Common myeloid progenitor, CD34-positive (primary cell): ENCODE data around the gene AP1B1.

Experiments used
- CTCF ChIA-PET: fragments of 350-600 bp; sonication (Branson Sonifier 250); formaldehyde crosslinking; loops from one replicate; lab custom pipeline; 2021; ENCODE audit warnings: antibody characterized with exemption; lab: Charles Lee
- POLR2A ChIA-PET: fragments of 350-600 bp; sonication (Branson Sonifier 250); formaldehyde crosslinking; loops from one replicate; lab custom pipeline; 2021; ENCODE audit warnings: antibody characterized with exemption; lab: Charles Lee
- DNase-seq, 3 donors: peaks; one replicate each; pipeline versions ENCODE4 v3.0.0 to v3.0.0-alpha.2; 2013
- H3K27ac ChIP-seq, 2 experiments: 1 replicate in 1 of 2; 2 replicates in 1 of 2; pipeline ENCODE4 v1.7.0; 2013; ENCODE audit warnings: inconsistent platforms in 2 of 2, low read length in 2 of 2, mild to moderate bottlenecking in 2 of 2, low read depth in 1 of 2, moderate library complexity in 1 of 2; ENCODE audit not compliant: severe bottlenecking in 2 of 2, insufficient read depth in 1 of 2, poor library complexity in 1 of 2
- H3K27me3 ChIP-seq, 5 experiments: replicated peaks in 2 of 5; 1 replicate in 3 of 5; 2 replicates in 2 of 5; pipeline versions ENCODE4 v1.6.1 to v1.7.0; 2013; ENCODE audit warnings: low read length in 4 of 5, mild to moderate bottlenecking in 2 of 5, moderate library complexity in 2 of 5, inconsistent platforms in 1 of 5; ENCODE audit not compliant: insufficient read depth in 5 of 5, control insufficient read depth in 4 of 5
- H3K36me3 ChIP-seq, 4 experiments: 1 replicate in 2 of 4; 2 replicates in 2 of 4; pipeline versions ENCODE4 v1.6.1 to v1.7.0; 2013; ENCODE audit warnings: low read length in 3 of 4, control low read depth in 1 of 4, mild to moderate bottlenecking in 1 of 4; ENCODE audit not compliant: control insufficient read depth in 4 of 4, insufficient read depth in 4 of 4
- H3K4me1 ChIP-seq, 4 experiments: 1 replicate in 3 of 4; 2 replicates in 1 of 4; pipeline versions ENCODE4 v1.6.1 to v1.7.1; 2013; ENCODE audit warnings: low read length in 3 of 4, mild to moderate bottlenecking in 3 of 4, control low read depth in 1 of 4, inconsistent platforms in 1 of 4, moderate library complexity in 1 of 4; ENCODE audit not compliant: control insufficient read depth in 4 of 4, insufficient read depth in 4 of 4; ENCODE audit errors: control extremely low read depth in 1 of 4
- H3K4me3 ChIP-seq, 7 experiments: 1 replicate in 4 of 7; 2 replicates in 3 of 7; pipeline versions ENCODE4 v1.5.1 to v1.7.0; 2013; ENCODE audit warnings: mild to moderate bottlenecking in 7 of 7, low read length in 6 of 7, moderate library complexity in 6 of 7, inconsistent platforms in 2 of 7, low read depth in 2 of 7, control low read depth in 1 of 7; ENCODE audit not compliant: insufficient read depth in 4 of 7, control insufficient read depth in 1 of 7; ENCODE audit errors: extremely low read depth in 1 of 7
- H3K9me3 ChIP-seq, 5 experiments: 1 replicate in 4 of 5; 2 replicates in 1 of 5; pipeline versions ENCODE4 v1.6.1 to v1.7.1; 2013; ENCODE audit warnings: low read length in 4 of 5, mild to moderate bottlenecking in 2 of 5, inconsistent platforms in 1 of 5, low read depth in 1 of 5, moderate library complexity in 1 of 5; ENCODE audit not compliant: control insufficient read depth in 4 of 5, insufficient read depth in 2 of 5; ENCODE audit errors: control extremely low read depth in 1 of 5
- WGBS: methylation state at CpG from one replicate; pipeline ENCODE4 v1.1.5; 2013; ENCODE audit not compliant: insufficient coverage; 5-methylcytosine and 5-hydroxymethylcytosine counted together

Gene AP1B1

GRCh38 chr22:29313576-29314466 lies 74.5 kb downstream of the AP1B1 start:
- POLR2A ChIA-PET: interaction anchor here (2.4 kb wide), 1 partner anchor 10 kb away, joined by 9 read pairs; no protein-coding TSS in a partner anchor

GRCh38 chr22:29313126-29313575 lies 75.2 kb downstream of the AP1B1 start:
- H3K27ac ChIP-seq: no peak overlapping the region
- peak; percentile 56 to 81 (median 81) for DNase-seq
- 15% methylated on average over 44 of the region's 44 CpGs for WGBS
- ChIA-PET POLR2A (interaction anchor here (2.4 kb wide), 1 partner anchor 10 kb away, joined by 9 read pairs; no protein-coding TSS in a partner anchor), CTCF (interaction anchor here (1.0 to 2.5 kb wide), 6 partner anchors 10 to 51 kb away, joined by 3 to 19 read pairs (median 4); no protein-coding TSS in a partner anchor)
- no peaks in the 10 kb centered on the region for H3K9me3 ChIP-seq
- peaks cover 0 to 57% (median 24%) of the 10 kb centered on the region in 5 experiments for H3K27me3 ChIP-seq
- H3K4me1 ChIP-seq: peaks cover 0 to 69% (median 54%) of the 10 kb centered on the region in 4 experiments
- no peak overlapping the region for H3K4me3 ChIP-seq
- no peaks in the 10 kb centered on the region for H3K36me3 ChIP-seq

More at GRCh38 chr22:29313576-29314466, 74.5 kb downstream of the AP1B1 start:
- Histone ChIP-seq H3K4me3 (peak overlapping the region in 1 of 7 experiments; percentile 67), H3K36me3 (no peaks in the 10 kb centered on the region), H3K27ac (no peak overlapping the region), H3K9me3 (no peaks in the 10 kb centered on the region), H3K27me3 (peaks cover 0 to 57% (median 24%) of the 10 kb centered on the region in 5 experiments), H3K4me1 (peaks cover 0 to 63% (median 49%) of the 10 kb centered on the region in 4 experiments)
- CTCF ChIA-PET: interaction anchor here (0.5 to 2.5 kb wide), 8 partner anchors 9 to 62 kb away, joined by 3 to 19 read pairs (median 4); no protein-coding TSS in a partner anchor
- peak in 1 of 3 donors; percentile 29 for DNase-seq
- 23% methylated on average over 43 of the region's 51 CpGs for WGBS

GRCh38 chr22:29312218-29313125 lies 75.9 kb downstream of the AP1B1 start:
- Histone ChIP-seq H3K4me1 (peaks cover 0 to 70% (median 56%) of the 10 kb centered on the region in 4 experiments), H3K4me3 (no peak overlapping the region), H3K27ac (no peak overlapping the region), H3K9me3 (no peaks in the 10 kb centered on the region), H3K36me3 (no peaks in the 10 kb centered on the region), H3K27me3 (peaks cover 0 to 57% (median 24%) of the 10 kb centered on the region in 5 experiments)
- POLR2A ChIA-PET: interaction anchor here (1.2 to 2.4 kb wide), 2 partner anchors 9 to 12 kb away, joined by 4 to 9 read pairs; no protein-coding TSS in a partner anchor
- 95% methylated on average over 18 of the region's 25 CpGs for WGBS
- CTCF ChIA-PET: interaction anchor here (1.0 to 2.5 kb wide), 8 partner anchors 8 to 212 kb away, joined by 3 to 19 read pairs (median 3); no protein-coding TSS in a partner anchor
- DNase-seq: no peak

- DNase-seq: no peak
- Histone ChIP-seq H3K36me3 (no peaks in the 10 kb centered on the region), H3K9me3 (no peaks in the 10 kb centered on the region), H3K4me1 (peaks cover 0 to 76% (median 62%) of the 10 kb centered on the region in 4 experiments), H3K27ac (no peak overlapping the region), H3K27me3 (peaks cover 0 to 54% (median 24%) of the 10 kb centered on the region in 5 experiments), H3K4me3 (peak overlapping the region in 1 of 7 experiments; percentile 19)
- WGBS: 85% methylated on average over 46 of the region's 50 CpGs
- ChIA-PET CTCF (interaction anchor here (1.0 to 1.6 kb wide), 5 partner anchors 9 to 212 kb away, joined by 3 to 10 read pairs (median 3); no protein-coding TSS in a partner anchor), POLR2A (interaction anchor here (1.2 to 2.4 kb wide), 2 partner anchors 8 to 11 kb away, joined by 4 to 9 read pairs; no protein-coding TSS in a partner anchor)
Observed at GRCh38 chr22:29311464-29312217, 76.7 kb downstream of the AP1B1 start.

GRCh38 chr22:29310863-29311339 lies 77.5 kb downstream of the AP1B1 start:
- Histone ChIP-seq H3K9me3 (no peaks in the 10 kb centered on the region), H3K27me3 (peaks cover 0 to 46% (median 20%) of the 10 kb centered on the region in 5 experiments), H3K4me3 (peak overlapping the region in 2 of 7 experiments; percentile 19 to 42), H3K4me1 (peaks cover 0 to 81% (median 69%) of the 10 kb centered on the region in 4 experiments), H3K27ac (no peak overlapping the region), H3K36me3 (no peaks in the 10 kb centered on the region)
- ChIA-PET POLR2A (interaction anchor here (1.2 kb wide), 1 partner anchor 10 kb away, joined by 4 read pairs; no protein-coding TSS in a partner anchor), CTCF (interaction anchor here (1.2 to 1.6 kb wide), 3 partner anchors 10 to 48 kb away, joined by 3 to 10 read pairs (median 3); no protein-coding TSS in a partner anchor)
- peak; percentile 90 to 96 (median 95) for DNase-seq
- 13% methylated on average over 17 of the region's 18 CpGs for WGBS
